Testis (tissue), 3 donors: ENCODE data around the gene DLG2. TPM values are rescaled to one million over a fixed set of nuclear protein-coding genes. Genes with fewer than 3 reads are reported as not detected.

Experiments used
- DNase-seq: peaks from one replicate; pipeline ENCODE4 v3.0.0-alpha.2; 2019
- H3K27ac ChIP-seq, 2 donors: fragments of 200-600 bp; sonication (generic); one replicate each; pipeline ENCODE4 v1.5.1; 2019
- H3K27me3 ChIP-seq: fragments of 200-600 bp; sonication (generic); one replicate; pipeline ENCODE4 v1.5.1; 2019
- H3K36me3 ChIP-seq: fragments of 200-600 bp; sonication (generic); one replicate; pipeline ENCODE4 v1.5.1; 2017; ENCODE audit warnings: low read depth; ENCODE audit errors: missing control alignments
- H3K4me1 ChIP-seq: fragments of 200-600 bp; sonication (generic); one replicate; pipeline ENCODE4 v1.5.1; 2019
- H3K4me3 ChIP-seq, 2 donors: fragments of 200-600 bp; sonication (generic); one replicate each; pipeline ENCODE4 v1.5.1; 2017 to 2019
- H3K9me3 ChIP-seq: fragments of 200-600 bp; sonication (generic); one replicate; pipeline ENCODE4 v1.5.1; 2017
- CTCF ChIP-seq, 3 experiments: fragments of 450-650 bp in 2 of 3; fragments of 200-600 bp in 1 of 3; sonication (generic) in 1 of 3; IDR thresholded peaks; one replicate each; pipeline ENCODE4 v1.5.1; 2016 to 2019; ENCODE audit warnings: antibody characterized with exemption in 3 of 3, mild to moderate bottlenecking in 2 of 3, moderate library complexity in 1 of 3
- POLR2A ChIP-seq: fragments of 450-650 bp; IDR thresholded peaks from one replicate; pipeline ENCODE4 v1.6.1; 2017; ENCODE audit warnings: antibody characterized with exemption, mild to moderate bottlenecking, moderate library complexity
- WGBS, 2 donors: methylation state at CpG; one replicate each; pipeline ENCODE4 v1.1.5; 2018; 5-methylcytosine and 5-hydroxymethylcytosine counted together
- intact Hi-C: fragments of 100-400 bp; cut with DNase I; formaldehyde crosslinking; loops from one replicate; pipeline ENCODE4 v1.15.1; 2023; ENCODE audit warnings: low total_unique reads
- polyA plus RNA-seq: library from polyadenylated mRNA; stranded (reverse); fragments of 350-450 nt; fragmentation: Illumina TruSeq; extraction: RNeasy Lipid Tissue Mini Kit (QIAGEN cat#74804); gene quantifications from one replicate; pipeline ENCODE4 v1.2.3, GENCODE V29; 2014; ENCODE audit warnings: low read depth, low replicate concordance; ENCODE audit not compliant: insufficient read depth
- total RNA-seq, 2 donors: library from RNA; depleted of rRNA; stranded (reverse); fragments of >200 nt; gene quantifications; one replicate each; pipeline ENCODE4 v1.2.3, GENCODE V29; 2016

The DLG2 gene
- total and polyA plus RNA-seq, 3 donors from 2014 or later = 13.8 to 23.0 (median 14.1) TPM

GRCh38 chr11:84687433-84687832 lies 939.7 kb downstream of the DLG2 start:
- Histone ChIP-seq H3K27me3 (no peaks in the 10 kb centered on the region), H3K9me3 (no peaks in the 10 kb centered on the region), H3K36me3 (no peaks in the 10 kb centered on the region), H3K4me1 (no peaks in the 10 kb centered on the region), H3K27ac (no peak overlapping the region), H3K4me3 (no peak overlapping the region)
- TF ChIP-seq POLR2A (no peak), CTCF (IDR thresholded peaks at IDR 0.05) (no peak)
- intact Hi-C loops = no loop called here
- DNase-seq = no peak

- DNase-seq = no peak
- 74% methylated on average over 1 of the region's 1 CpG for WGBS, 2 donors
- intact Hi-C loops = no loop called here
Observed at GRCh38 chr11:84686716-84687115, 940.4 kb downstream of the DLG2 start.

GRCh38 chr11:84685976-84686375 lies 941.2 kb downstream of the DLG2 start:
- DNase-seq = no peak
- intact Hi-C loops = no loop called here
- H3K36me3 ChIP-seq = no peaks in the 10 kb centered on the region
- 52 to 75% methylated on average over 6 of the region's 6 CpGs for WGBS, 2 donors
- H3K9me3 ChIP-seq = no peaks in the 10 kb centered on the region
- H3K4me3 ChIP-seq = peak overlapping the region in 1 of 2 donors; percentile 4
- no peak for TF ChIP-seq CTCF (IDR thresholded peaks at IDR 0.05)
- H3K27ac ChIP-seq = no peak overlapping the region
- no peaks in the 10 kb centered on the region for H3K4me1 ChIP-seq
- no peaks in the 10 kb centered on the region for H3K27me3 ChIP-seq

More at GRCh38 chr11:84686716-84687115, 940.4 kb downstream of the DLG2 start:
- no peaks in the 10 kb centered on the region for H3K27me3 ChIP-seq
- H3K4me3 ChIP-seq = no peak overlapping the region
- no peaks in the 10 kb centered on the region for H3K4me1 ChIP-seq
- H3K27ac ChIP-seq = no peak overlapping the region
- no peaks in the 10 kb centered on the region for H3K9me3 ChIP-seq
- no peaks in the 10 kb centered on the region for H3K36me3 ChIP-seq
- TF ChIP-seq CTCF (IDR thresholded peaks at IDR 0.05) (no peak), POLR2A (no peak)

GRCh38 chr11:84685149-84685548 lies 942.0 kb downstream of the DLG2 start:
- Histone ChIP-seq H3K9me3 (no peaks in the 10 kb centered on the region), H3K27me3 (no peaks in the 10 kb centered on the region), H3K4me3 (no peak overlapping the region), H3K27ac (no peak overlapping the region), H3K36me3 (no peaks in the 10 kb centered on the region), H3K4me1 (no peaks in the 10 kb centered on the region)
- intact Hi-C loops = no loop called here
- DNase-seq = no peak
- no peak for TF ChIP-seq CTCF (IDR thresholded peaks at IDR 0.05)
- no peak for TF ChIP-seq POLR2A

- intact Hi-C loops = no loop called here
- Histone ChIP-seq H3K4me3 (no peak overlapping the region), H3K36me3 (no peaks in the 10 kb centered on the region), H3K27me3 (no peaks in the 10 kb centered on the region), H3K27ac (no peak overlapping the region), H3K9me3 (no peaks in the 10 kb centered on the region), H3K4me1 (no peaks in the 10 kb centered on the region)
- TF ChIP-seq CTCF (IDR thresholded peaks at IDR 0.05) (no peak), POLR2A (no peak)
- DNase-seq = no peak
- WGBS, 2 donors = 81 to 85% methylated on average over 2 of the region's 2 CpGs
Observed at GRCh38 chr11:84681456-84681855, 945.7 kb downstream of the DLG2 start.
